ENCODE results near the gene ACP3. TPM values are rescaled to one million over a fixed set of nuclear protein-coding genes. Genes with fewer than 3 reads are reported as not detected.

ACP3 gene
- total and polyA plus RNA-seq, 2 of the 4 experiments (the other 2 are of a cell fraction) = 0.36 to 0.54 TPM

DNA sequence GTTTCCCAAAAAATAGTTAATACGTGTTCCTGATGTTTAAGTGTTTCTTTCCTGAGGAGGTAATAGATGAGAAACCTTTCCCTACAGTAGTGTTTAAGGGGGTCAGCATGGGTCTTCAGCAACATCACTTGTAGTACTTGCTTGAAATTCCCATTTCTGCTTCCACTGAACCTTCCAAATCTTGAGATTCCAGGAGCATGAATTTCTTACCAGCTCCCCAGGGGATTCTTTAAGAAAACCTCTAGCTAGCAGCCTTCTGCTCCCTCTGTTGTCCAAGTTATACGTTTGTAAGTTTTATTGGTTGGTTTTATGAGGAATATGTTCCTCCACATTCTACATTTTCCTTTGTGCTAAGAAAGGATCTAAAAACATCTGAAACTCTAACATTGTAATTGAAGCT, 38.2 kb upstream of the ACP3 start:
- ChIA-PET POLR2A (ENCODE audit: unreplicated experiment) (no interaction called here), CTCF (no interaction called here)
- intact Hi-C loops (cut with micrococcal nuclease) = no loop called here
- no peak overlapping the region for H3K4me2 ChIP-seq (ENCODE audit: low read depth, low read length)
- no TSS peak for BruUV-seq (replicated peaks)
- no peak overlapping the region for H3K4ac ChIP-seq (ENCODE audit: low read depth, low read length)
- H2BK15ac ChIP-seq (ENCODE audit: low read depth, low read length) = no peak overlapping the region
- H2BK20ac ChIP-seq (ENCODE audit: low read depth, low read length) = no peak overlapping the region
- H4K91ac ChIP-seq (ENCODE audit: insufficient read depth, low read depth, low read length) = no peak overlapping the region
- no peak for TF ChIP-seq RAD21 (IDR thresholded peaks at IDR 0.05; ENCODE audit: low read length)
- no peak for TF ChIP-seq MXI1 (IDR thresholded peaks at IDR 0.05; ENCODE audit: borderline replicate concordance, low read depth, low read length)
- H3K18ac ChIP-seq (ENCODE audit: low read depth, low read length) = no peak overlapping the region
- H3K9me1 ChIP-seq (ENCODE audit: insufficient read depth, low read length) = no peaks in the 10 kb centered on the region
- H3K9me3 ChIP-seq (ENCODE audit: control insufficient read depth, insufficient read depth, low read length) = no peaks in the 10 kb centered on the region
- H2BK5ac ChIP-seq (ENCODE audit: low read depth, low read length, poor library complexity, severe bottlenecking) = no peak overlapping the region
- DNase-seq = no peak
- H2BK120ac ChIP-seq (ENCODE audit: low read depth, low read length) = no peak overlapping the region
- in situ Hi-C loops (cut with MboI; ENCODE audit: low sequenced_read_pairs) = no loop called here
- H3K23ac ChIP-seq (ENCODE audit: low read depth, low read length) = no peak overlapping the region
- H2AK5ac ChIP-seq (ENCODE audit: low read depth, low read length) = no peak overlapping the region
- H3K14ac ChIP-seq (replicated peaks; ENCODE audit: low read depth, low read length) = no peak overlapping the region
- H2AK9ac ChIP-seq (replicated peaks; ENCODE audit: low read depth, low read length, poor library complexity) = no peak overlapping the region
- H4K5ac ChIP-seq (ENCODE audit: low read depth, low read length) = no peak overlapping the region
- WGBS, 2 experiments (ENCODE audit: extremely low coverage in 2 of 2, insufficient read length in 1 of 2) = no CpG with 5 or more reads among the region's 2 CpGs
- H3K4me1 ChIP-seq (ENCODE audit: control insufficient read depth, insufficient read depth, low read length) = peaks cover 4% of the 10 kb centered on the region
- no peaks in the 10 kb centered on the region for H3K36me3 ChIP-seq (ENCODE audit: control insufficient read depth, insufficient read depth, low read length)
- H3K79me1 ChIP-seq (ENCODE audit: low read depth in 1 of 2, low read length in 2 of 2) = no peaks in the 10 kb centered on the region
- H3K4me3 ChIP-seq (ENCODE audit: insufficient read depth, low read depth, low read length) = no peak overlapping the region
- H2AFZ ChIP-seq (replicated peaks; ENCODE audit: low read length, poor library complexity) = no peak overlapping the region
- no peak overlapping the region for H3K56ac ChIP-seq (ENCODE audit: extremely low read depth, insufficient read depth, low read length)
- H4K8ac ChIP-seq (ENCODE audit: low read depth in 2 of 2, low read length in 2 of 2) = no peak overlapping the region
- no peaks in the 10 kb centered on the region for H3K27me3 ChIP-seq (ENCODE audit: control insufficient read depth, insufficient read depth, low read length)
- no peak overlapping the region for H3K9ac ChIP-seq (ENCODE audit: low read depth, low read length)
- ATAC-seq (ENCODE audit: low read depth) = no peak
- H3K27ac ChIP-seq (ENCODE audit: insufficient read depth, low read length) = no peak overlapping the region
- dilution Hi-C loops (cut with HindIII; ENCODE audit: low sequenced_read_pairs, unreplicated experiment) = no loop called here
- H4K20me1 ChIP-seq (ENCODE audit: insufficient read depth, low read length) = no peaks in the 10 kb centered on the region
